HT1080 (cell line): ENCODE measurements around the gene ZBTB16. TPM values are rescaled to one million over a fixed set of nuclear protein-coding genes. Genes with fewer than 3 reads are reported as not detected.

ENCODE experiments used
- DNase-seq: peaks from one replicate; pipeline ENCODE4 v3.0.0-alpha.2; 2015; ENCODE audit warnings: low read depth
- total RNA-seq: library from RNA; depleted of rRNA; stranded (reverse); fragments of >200 nt; shearing (Covaris generic); gene quantifications from 2 replicates; pipeline ENCODE4 v1.2.3, GENCODE V29; 2014; rRNA removed

ZBTB16 gene
- total RNA-seq, 1 experiment from 2014 or later: not detected

DNA sequence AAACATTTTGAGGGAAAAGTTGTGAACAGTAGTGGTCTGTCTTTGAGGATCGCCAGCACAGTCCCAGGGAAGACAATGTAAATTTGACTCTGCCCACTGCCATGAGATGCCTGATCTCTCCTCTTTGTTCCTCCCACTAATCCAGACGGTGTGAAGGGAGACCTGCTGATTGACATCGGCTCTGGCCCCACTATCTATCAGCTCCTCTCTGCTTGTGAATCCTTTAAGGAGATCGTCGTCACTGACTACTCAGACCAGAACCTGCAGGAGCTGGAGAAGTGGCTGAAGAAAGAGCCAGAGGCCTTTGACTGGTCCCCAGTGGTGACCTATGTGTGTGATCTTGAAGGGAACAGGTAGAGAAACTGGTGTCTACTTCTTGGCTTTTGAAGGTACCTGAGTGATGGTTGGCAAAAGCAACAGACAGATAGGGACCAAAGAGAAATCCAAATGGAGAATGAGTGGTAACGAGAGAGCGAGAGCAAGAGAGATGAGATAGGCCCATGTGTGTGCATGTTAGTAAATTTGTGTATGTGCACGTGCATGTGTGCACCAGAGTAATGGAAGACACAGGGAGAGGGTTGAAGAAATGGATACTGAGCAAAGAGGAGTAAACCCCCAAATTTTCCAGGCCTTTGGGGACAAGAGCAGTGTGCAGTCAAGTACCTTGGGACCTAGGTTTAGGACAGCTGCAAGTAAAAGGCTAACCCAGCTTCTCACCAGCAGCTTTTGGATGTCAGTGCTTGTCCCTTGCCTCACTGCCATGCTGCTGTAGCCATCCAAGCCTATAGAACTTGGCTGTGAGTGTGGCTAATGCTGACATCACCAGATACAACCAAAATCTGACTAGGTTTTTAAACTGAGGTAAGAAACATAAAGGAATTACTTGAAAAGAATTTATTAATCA, 238.5 kb downstream of the ZBTB16 start:
- peak; percentile 19 for DNase-seq

DNA sequence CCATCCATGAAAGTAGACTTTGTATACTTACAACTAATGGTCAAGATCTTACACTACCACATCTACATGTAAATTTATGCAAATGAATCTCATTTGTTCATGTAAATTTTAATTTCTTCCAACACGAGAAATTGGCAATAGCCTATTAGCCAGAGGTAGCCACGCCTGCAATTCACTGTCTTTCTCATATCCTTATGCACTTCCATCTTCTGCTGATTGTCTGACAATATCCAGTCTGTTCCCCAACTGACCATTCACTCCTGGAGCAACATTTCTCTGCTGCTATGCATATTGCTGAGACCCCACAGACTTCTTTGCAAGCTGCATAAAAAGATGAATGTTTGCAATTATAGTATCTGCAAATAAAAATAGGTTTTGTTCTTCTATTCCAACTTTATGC, 239.2 kb downstream of the ZBTB16 start:
- DNase-seq: no peak

Other genes with a start within 250 kb of the ZBTB16 start
- gene USP28, start 184.1 kb upstream of the ZBTB16 start, total RNA-seq: 23.6 and 40.8 TPM in 2 replicates
- not detected in 2 replicates for gene HTR3B, start 154.9 kb upstream of the ZBTB16 start, total RNA-seq
- gene HTR3A, start 84.6 kb upstream of the ZBTB16 start, total RNA-seq: not detected in 2 replicates
- 158 and 162 TPM in 2 replicates for gene NNMT, start 236.7 kb downstream of the ZBTB16 start, total RNA-seq